Measurements from ENCODE around the gene OR14I1.

The OR14I1 gene

GRCh38 chr1:248710305-248710900 lies 7.8 kb upstream of the OR14I1 start:
- no peak overlapping the region for H3K4me3 ChIP-seq (ENCODE audit: low read length)
- H3K27ac ChIP-seq (ENCODE audit: low read length) = no peak overlapping the region

GRCh38 chr1:248704606-248705005 lies 2.0 kb upstream of the OR14I1 start:
- Histone ChIP-seq H3K4me3 (ENCODE audit: low read length) (no peak overlapping the region), H3K27me3 (ENCODE audit: control insufficient read depth, insufficient read depth, low read length) (no peaks in the 10 kb centered on the region), H3K4me1 (ENCODE audit: control insufficient read depth, low read depth, low read length) (no peaks in the 10 kb centered on the region), H3K9ac (ENCODE audit: low read length) (no peak overlapping the region), H3K9me3 (ENCODE audit: control insufficient read depth, low read depth, low read length) (peaks cover 71% of the 10 kb centered on the region), H3K27ac (ENCODE audit: low read length) (no peak overlapping the region), H3K36me3 (ENCODE audit: control insufficient read depth, low read depth, low read length) (no peaks in the 10 kb centered on the region)

More at GRCh38 chr1:248710305-248710900, 7.8 kb upstream of the OR14I1 start:
- Histone ChIP-seq H3K36me3 (ENCODE audit: control insufficient read depth, low read depth, low read length) (no peaks in the 10 kb centered on the region), H3K27me3 (ENCODE audit: control insufficient read depth, insufficient read depth, low read length) (no peaks in the 10 kb centered on the region), H3K9ac (ENCODE audit: low read length) (no peak overlapping the region), H3K4me1 (ENCODE audit: control insufficient read depth, low read depth, low read length) (no peaks in the 10 kb centered on the region), H3K9me3 (ENCODE audit: control insufficient read depth, low read depth, low read length) (peaks cover 67% of the 10 kb centered on the region)

- Histone ChIP-seq H3K36me3 (ENCODE audit: control insufficient read depth, low read depth, low read length) (no peaks in the 10 kb centered on the region), H3K9me3 (ENCODE audit: control insufficient read depth, low read depth, low read length) (peaks cover 73% of the 10 kb centered on the region), H3K4me1 (ENCODE audit: control insufficient read depth, low read depth, low read length) (no peaks in the 10 kb centered on the region), H3K9ac (ENCODE audit: low read length) (no peak overlapping the region), H3K27ac (ENCODE audit: low read length) (no peak overlapping the region), H3K4me3 (ENCODE audit: low read length) (no peak overlapping the region), H3K27me3 (ENCODE audit: control insufficient read depth, insufficient read depth, low read length) (no peaks in the 10 kb centered on the region)
Observed at GRCh38 chr1:248703674-248704073, 1.1 kb upstream of the OR14I1 start.

DNA sequence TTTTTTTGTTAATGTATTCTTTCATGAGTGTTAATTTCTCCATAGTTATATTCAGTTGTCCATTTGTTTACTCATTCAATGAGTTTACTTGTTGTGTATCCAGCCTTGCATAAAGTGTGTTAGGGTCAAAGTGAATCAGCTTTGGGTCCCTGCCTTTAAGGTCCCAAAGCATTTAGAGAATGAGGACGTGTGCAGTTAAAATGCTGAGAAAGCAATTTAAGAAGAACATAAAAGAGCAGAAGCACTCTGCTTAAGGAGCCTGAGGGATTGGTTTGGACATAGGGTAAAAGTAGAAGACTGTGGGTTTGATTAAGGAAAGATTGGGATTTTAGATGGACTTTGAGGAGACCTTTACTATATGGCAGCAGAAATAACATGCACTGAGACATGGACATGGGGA lies 3.5 kb downstream of the OR14I1 start:
- H3K27ac ChIP-seq (ENCODE audit: low read length) = no peak overlapping the region
- H3K9ac ChIP-seq (ENCODE audit: low read length) = no peak overlapping the region
- H3K9me3 ChIP-seq (ENCODE audit: control insufficient read depth, low read depth, low read length) = peaks cover 72% of the 10 kb centered on the region
- no peaks in the 10 kb centered on the region for H3K4me1 ChIP-seq (ENCODE audit: control insufficient read depth, low read depth, low read length)
- no peaks in the 10 kb centered on the region for H3K36me3 ChIP-seq (ENCODE audit: control insufficient read depth, low read depth, low read length)
- no peaks in the 10 kb centered on the region for H3K27me3 ChIP-seq (ENCODE audit: control insufficient read depth, insufficient read depth, low read length)
- H3K4me3 ChIP-seq (ENCODE audit: low read length) = no peak overlapping the region

- no peaks in the 10 kb centered on the region for H3K4me1 ChIP-seq (ENCODE audit: control insufficient read depth, low read depth, low read length)
- no peak overlapping the region for H3K27ac ChIP-seq (ENCODE audit: low read length)
- no peaks in the 10 kb centered on the region for H3K36me3 ChIP-seq (ENCODE audit: control insufficient read depth, low read depth, low read length)
- no peak overlapping the region for H3K4me3 ChIP-seq (ENCODE audit: low read length)
- peaks cover 68% of the 10 kb centered on the region for H3K9me3 ChIP-seq (ENCODE audit: control insufficient read depth, low read depth, low read length)
- no peaks in the 10 kb centered on the region for H3K27me3 ChIP-seq (ENCODE audit: control insufficient read depth, insufficient read depth, low read length)
- no peak overlapping the region for H3K9ac ChIP-seq (ENCODE audit: low read length)
Observed at GRCh38 chr1:248697907-248698306, 4.7 kb downstream of the OR14I1 start.

DNA sequence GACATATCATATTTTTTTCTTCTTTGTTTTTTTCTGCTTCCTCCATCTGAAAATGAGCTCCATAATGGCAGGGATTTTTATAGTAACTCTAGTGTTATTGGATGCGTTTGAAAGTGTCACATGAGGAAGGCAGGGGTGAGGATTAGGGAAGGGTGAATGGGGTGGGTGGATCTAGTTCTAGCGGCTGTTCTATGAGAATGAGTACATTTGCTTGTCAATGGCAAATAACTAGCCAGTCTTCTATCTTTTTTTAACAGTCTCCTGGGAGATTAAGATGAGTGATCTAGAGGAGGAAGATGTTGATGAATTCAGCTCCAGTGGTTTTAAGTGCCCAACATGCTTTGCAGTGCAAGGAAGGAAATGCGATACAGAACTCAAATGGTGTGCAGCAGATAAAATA lies 5.8 kb downstream of the OR14I1 start:
- Histone ChIP-seq H3K4me3 (ENCODE audit: low read length) (no peak overlapping the region), H3K9ac (ENCODE audit: low read length) (no peak overlapping the region), H3K36me3 (ENCODE audit: control insufficient read depth, low read depth, low read length) (no peaks in the 10 kb centered on the region), H3K9me3 (ENCODE audit: control insufficient read depth, low read depth, low read length) (peaks cover 71% of the 10 kb centered on the region), H3K27ac (ENCODE audit: low read length) (no peak overlapping the region), H3K4me1 (ENCODE audit: control insufficient read depth, low read depth, low read length) (no peaks in the 10 kb centered on the region), H3K27me3 (ENCODE audit: control insufficient read depth, insufficient read depth, low read length) (no peaks in the 10 kb centered on the region)

- Histone ChIP-seq H3K27me3 (ENCODE audit: control insufficient read depth, insufficient read depth, low read length) (no peaks in the 10 kb centered on the region), H3K9ac (ENCODE audit: low read length) (no peak overlapping the region), H3K4me1 (ENCODE audit: control insufficient read depth, low read depth, low read length) (no peaks in the 10 kb centered on the region), H3K27ac (ENCODE audit: low read length) (no peak overlapping the region), H3K36me3 (ENCODE audit: control insufficient read depth, low read depth, low read length) (no peaks in the 10 kb centered on the region), H3K9me3 (ENCODE audit: control insufficient read depth, low read depth, low read length) (peaks cover 67% of the 10 kb centered on the region), H3K4me3 (ENCODE audit: low read length) (no peak overlapping the region)
Observed at GRCh38 chr1:248696261-248696660, 6.3 kb downstream of the OR14I1 start.

- H3K27ac ChIP-seq (ENCODE audit: low read length) = no peak overlapping the region
- no peaks in the 10 kb centered on the region for H3K27me3 ChIP-seq (ENCODE audit: control insufficient read depth, insufficient read depth, low read length)
- peaks cover 69% of the 10 kb centered on the region for H3K9me3 ChIP-seq (ENCODE audit: control insufficient read depth, low read depth, low read length)
- H3K9ac ChIP-seq (ENCODE audit: low read length) = no peak overlapping the region
- H3K4me3 ChIP-seq (ENCODE audit: low read length) = no peak overlapping the region
- H3K4me1 ChIP-seq (ENCODE audit: control insufficient read depth, low read depth, low read length) = no peaks in the 10 kb centered on the region
- no peaks in the 10 kb centered on the region for H3K36me3 ChIP-seq (ENCODE audit: control insufficient read depth, low read depth, low read length)
Observed at GRCh38 chr1:248695451-248696132, 7.0 kb downstream of the OR14I1 start.

DNA sequence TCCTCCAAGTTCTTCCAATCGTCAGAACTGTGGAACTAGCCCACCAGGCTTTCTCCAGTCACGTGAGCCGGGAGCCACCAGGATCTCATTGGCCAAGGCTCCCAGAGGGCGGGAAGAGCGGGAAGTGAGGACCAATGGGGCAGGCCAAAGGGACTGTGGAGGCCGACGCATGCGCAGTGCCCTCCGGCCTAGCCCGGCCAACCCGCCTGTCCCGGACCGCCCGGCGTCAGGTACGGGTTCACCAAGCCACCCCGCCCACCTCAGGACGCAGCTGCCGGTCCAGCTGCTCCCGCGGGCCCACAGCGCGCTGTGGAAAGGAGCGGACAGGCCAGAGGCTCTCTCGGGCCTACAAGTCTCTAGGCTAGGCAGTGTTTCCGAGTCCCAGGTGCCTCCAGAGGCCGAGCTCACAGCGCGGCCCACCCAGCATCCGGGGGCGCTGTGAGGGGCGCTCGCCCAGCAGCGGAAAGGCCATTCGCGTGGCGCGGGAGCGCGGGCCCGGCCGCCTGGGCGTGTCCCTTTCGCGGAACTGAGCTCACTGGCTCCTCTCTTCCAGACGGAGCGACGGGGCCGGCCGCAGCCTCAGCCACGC lies 10.9 kb downstream of the OR14I1 start:
- Histone ChIP-seq H3K9me3 (ENCODE audit: control insufficient read depth, low read depth, low read length) (peaks cover 69% of the 10 kb centered on the region), H3K9ac (ENCODE audit: low read length) (no peak overlapping the region), H3K36me3 (ENCODE audit: control insufficient read depth, low read depth, low read length) (no peaks in the 10 kb centered on the region), H3K27me3 (ENCODE audit: control insufficient read depth, insufficient read depth, low read length) (no peaks in the 10 kb centered on the region), H3K4me1 (ENCODE audit: control insufficient read depth, low read depth, low read length) (no peaks in the 10 kb centered on the region), H3K4me3 (ENCODE audit: low read length) (no peak overlapping the region), H3K27ac (ENCODE audit: low read length) (no peak overlapping the region)

GRCh38 chr1:248688527-248689298 lies 13.9 kb downstream of the OR14I1 start:
- Histone ChIP-seq H3K36me3 (ENCODE audit: control insufficient read depth, low read depth, low read length) (no peaks in the 10 kb centered on the region), H3K4me3 (ENCODE audit: low read length) (no peak overlapping the region), H3K27me3 (ENCODE audit: control insufficient read depth, insufficient read depth, low read length) (no peaks in the 10 kb centered on the region), H3K9me3 (ENCODE audit: control insufficient read depth, low read depth, low read length) (peaks cover 76% of the 10 kb centered on the region), H3K4me1 (ENCODE audit: control insufficient read depth, low read depth, low read length) (no peaks in the 10 kb centered on the region), H3K9ac (ENCODE audit: low read length) (no peak overlapping the region), H3K27ac (ENCODE audit: low read length) (no peak overlapping the region)

GRCh38 chr1:248686815-248687214 lies 15.8 kb downstream of the OR14I1 start:
- Histone ChIP-seq H3K27ac (ENCODE audit: low read length) (no peak overlapping the region), H3K27me3 (ENCODE audit: control insufficient read depth, insufficient read depth, low read length) (no peaks in the 10 kb centered on the region), H3K36me3 (ENCODE audit: control insufficient read depth, low read depth, low read length) (no peaks in the 10 kb centered on the region), H3K4me1 (ENCODE audit: control insufficient read depth, low read depth, low read length) (no peaks in the 10 kb centered on the region), H3K9me3 (ENCODE audit: control insufficient read depth, low read depth, low read length) (peaks cover 68% of the 10 kb centered on the region), H3K9ac (ENCODE audit: low read length) (no peak overlapping the region), H3K4me3 (ENCODE audit: low read length) (no peak overlapping the region)
